Skin epidermis (tissue), 12 donors: ENCODE measurements around the gene ZBTB47.

Experiments used
- H3K27ac ChIP-seq, 21 experiments: fragments of 200-600 bp; sonication (generic) in 11 of 21; one replicate each; pipeline ENCODE4 v1.5.0; 2020; ENCODE audit warnings: mild to moderate bottlenecking in 3 of 21, inconsistent platforms in 2 of 21, moderate library complexity in 2 of 21
- H3K4me3 ChIP-seq, 7 experiments: fragments of 200-600 bp; sonication (generic) in 2 of 7; one replicate each; pipeline ENCODE4 v1.5.0; 2020; ENCODE audit warnings: inconsistent platforms in 2 of 7, mild to moderate bottlenecking in 2 of 7, moderate library complexity in 1 of 7

Gene ZBTB47

DNA sequence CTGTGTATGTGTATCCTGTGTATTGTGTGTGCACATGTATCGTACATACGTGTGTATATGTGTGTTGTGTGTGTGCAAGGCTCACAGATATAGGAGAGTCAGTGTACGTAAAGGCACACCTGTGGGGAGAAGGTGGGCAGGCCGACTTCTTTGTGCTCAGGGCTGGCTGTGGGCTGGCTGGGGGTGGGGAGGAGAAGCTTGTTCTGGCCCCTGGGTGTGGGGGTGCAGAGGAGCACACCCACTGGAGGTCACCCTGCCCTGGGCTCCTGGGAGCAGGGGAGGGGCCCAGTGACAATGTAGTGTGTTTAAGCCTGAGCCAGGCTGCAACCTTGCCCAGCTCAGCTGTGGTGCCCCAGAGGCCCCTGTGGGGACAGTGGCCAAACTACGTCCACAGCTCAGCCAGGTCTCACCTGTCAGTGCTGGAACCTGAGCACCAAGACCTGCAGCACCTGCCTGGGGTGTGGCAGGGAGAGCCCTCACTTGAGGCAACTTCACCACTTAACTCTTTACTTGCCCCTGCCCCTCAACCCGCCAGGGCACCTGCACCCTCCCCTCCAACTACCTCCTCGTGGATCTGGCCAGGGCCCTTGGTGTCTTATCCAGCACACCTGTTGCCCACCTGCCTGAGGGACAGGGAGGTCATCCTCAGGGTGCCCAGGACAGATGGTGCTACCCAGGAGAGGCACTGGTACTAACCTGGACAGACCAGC lies 51.7 kb downstream of the ZBTB47 start:
- H3K27ac ChIP-seq: no peak overlapping the region
- no peak overlapping the region for H3K4me3 ChIP-seq

GRCh38 chr3:42705962-42706585 lies 52.6 kb downstream of the ZBTB47 start:
- H3K27ac ChIP-seq: no peak overlapping the region
- H3K4me3 ChIP-seq: no peak overlapping the region

DNA sequence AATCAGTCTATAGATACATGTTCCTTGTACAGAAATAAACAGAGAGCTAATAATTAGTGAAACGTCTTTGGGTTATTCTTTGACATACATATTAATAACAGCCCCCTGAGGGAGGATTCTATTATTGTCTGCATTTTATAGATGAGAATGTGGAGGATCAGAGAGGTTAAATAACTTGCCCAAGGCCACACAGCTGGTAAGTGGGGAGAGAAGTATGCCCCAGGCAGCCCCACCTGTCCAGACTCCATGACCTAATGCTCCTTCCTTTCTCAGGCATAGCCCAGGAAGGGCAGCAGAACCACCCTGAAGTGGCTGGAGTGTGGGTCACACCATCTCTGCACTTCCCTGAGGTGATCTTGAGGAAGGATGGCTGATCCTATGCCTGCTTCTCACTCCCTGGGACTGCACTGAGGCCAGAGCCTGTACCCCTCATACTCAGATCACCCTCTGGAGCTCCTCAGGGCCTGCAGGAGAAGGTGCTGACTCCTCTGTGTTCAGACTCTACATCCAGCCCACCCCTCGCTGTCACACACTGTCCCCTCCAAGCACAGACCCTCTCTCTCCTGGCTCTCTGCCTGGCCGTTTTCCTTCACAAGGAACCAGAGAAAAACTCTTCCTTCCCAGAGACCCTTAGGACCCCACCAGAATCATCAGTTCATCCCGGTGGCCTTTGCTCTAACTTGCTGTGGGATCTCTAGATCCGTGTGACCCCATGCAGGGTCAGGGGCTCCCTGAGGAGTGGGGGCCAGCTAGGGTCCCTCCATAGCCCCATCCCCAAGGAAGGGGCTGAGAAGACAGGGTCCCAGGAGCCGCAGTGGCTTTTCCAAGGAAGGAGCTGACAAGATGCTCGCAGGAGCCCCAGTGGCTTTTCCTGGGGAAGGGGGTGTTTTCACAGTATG lies 53.5 kb downstream of the ZBTB47 start:
- no peak overlapping the region for H3K4me3 ChIP-seq
- no peak overlapping the region for H3K27ac ChIP-seq

DNA sequence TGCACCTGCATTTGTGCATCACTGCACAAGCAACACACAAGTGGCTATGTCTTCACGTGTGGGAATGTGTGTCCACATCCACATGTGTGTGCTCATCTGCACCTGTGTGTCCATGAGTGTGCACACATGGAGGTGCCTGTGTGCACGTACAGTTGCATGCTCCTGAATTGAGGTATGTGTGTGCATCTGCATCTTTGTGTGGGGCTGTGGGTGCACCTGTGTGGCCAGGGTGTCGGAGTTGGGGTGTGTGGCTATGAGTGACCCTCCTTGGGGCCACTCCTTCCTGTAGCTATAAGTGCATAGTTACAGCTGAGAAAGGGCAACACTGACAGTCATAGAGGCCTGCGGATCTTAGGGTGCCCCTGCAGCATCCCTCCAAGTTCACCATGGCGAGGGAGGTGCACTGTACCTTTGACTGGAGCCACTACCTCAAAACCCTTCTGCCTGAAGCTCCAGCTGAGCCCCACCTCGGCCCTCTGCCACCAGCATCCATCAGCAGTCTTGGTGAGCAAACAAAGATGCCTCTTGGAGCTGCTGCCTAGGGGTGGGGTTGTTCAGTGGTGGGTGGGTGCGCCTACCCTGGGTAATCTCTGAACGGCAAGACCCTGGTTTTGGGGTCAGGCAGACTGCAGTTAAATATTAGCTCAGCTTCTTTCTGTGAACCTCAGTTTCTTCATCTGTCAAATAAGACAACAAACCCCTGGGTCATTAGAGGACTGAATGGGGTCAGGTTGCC lies 54.3 kb downstream of the ZBTB47 start:
- H3K4me3 ChIP-seq: no peak overlapping the region
- no peak overlapping the region for H3K27ac ChIP-seq

DNA sequence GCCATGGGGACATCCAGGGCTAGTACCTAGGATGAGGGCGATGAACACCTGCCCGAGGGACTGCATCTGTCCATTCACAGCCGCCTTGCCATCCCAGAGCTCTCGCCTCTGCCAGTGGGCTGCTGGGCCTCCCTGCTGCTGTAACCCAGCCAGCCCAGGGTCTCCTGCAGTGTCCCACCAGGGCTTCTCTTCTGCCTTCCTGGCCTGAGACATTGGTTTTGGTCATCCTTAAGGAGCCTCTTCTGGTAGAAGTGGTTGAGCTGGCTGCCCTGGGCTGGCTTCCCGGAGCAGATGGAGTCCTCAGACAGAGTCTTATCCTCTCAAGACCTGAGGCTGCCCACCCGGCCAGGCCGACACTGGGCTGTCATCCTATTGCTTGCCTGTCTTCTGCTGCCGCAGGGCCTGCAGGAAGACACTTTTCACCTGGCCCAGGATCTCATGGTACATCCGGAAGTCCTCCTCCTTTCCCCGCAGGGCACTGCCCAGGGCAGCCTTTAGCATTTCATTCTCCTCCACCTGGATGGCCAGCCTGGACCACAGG lies 55.2 kb downstream of the ZBTB47 start:
- H3K27ac ChIP-seq: no peak overlapping the region
- no peak overlapping the region for H3K4me3 ChIP-seq

DNA sequence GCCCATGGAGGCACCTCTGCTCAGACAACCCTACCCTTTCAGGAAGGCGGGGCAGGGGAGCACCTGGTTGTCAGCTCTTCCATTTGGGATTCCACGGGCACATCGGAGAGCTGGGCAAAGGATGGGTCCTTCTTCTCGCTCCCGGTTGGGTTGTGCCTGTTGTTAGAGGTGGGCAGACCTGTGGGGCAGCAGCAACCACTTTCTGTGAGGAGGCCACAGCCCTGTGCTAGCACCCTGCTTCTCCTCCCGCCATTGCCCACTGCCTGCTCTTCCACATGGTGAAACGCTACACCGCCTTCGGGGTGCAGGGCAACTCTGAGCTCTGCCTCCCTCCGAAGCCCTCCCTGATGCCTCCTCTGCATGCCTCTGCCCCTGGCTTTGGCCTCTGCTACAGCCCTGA lies 56.1 kb downstream of the ZBTB47 start:
- no peak overlapping the region for H3K27ac ChIP-seq

GRCh38 chr3:42710323-42711021 lies 57.0 kb downstream of the ZBTB47 start:
- Histone ChIP-seq H3K4me3 (no peak overlapping the region), H3K27ac (no peak overlapping the region)

More for the DNA sequence above, 56.1 kb downstream of the ZBTB47 start:
- no peak overlapping the region for H3K4me3 ChIP-seq

DNA sequence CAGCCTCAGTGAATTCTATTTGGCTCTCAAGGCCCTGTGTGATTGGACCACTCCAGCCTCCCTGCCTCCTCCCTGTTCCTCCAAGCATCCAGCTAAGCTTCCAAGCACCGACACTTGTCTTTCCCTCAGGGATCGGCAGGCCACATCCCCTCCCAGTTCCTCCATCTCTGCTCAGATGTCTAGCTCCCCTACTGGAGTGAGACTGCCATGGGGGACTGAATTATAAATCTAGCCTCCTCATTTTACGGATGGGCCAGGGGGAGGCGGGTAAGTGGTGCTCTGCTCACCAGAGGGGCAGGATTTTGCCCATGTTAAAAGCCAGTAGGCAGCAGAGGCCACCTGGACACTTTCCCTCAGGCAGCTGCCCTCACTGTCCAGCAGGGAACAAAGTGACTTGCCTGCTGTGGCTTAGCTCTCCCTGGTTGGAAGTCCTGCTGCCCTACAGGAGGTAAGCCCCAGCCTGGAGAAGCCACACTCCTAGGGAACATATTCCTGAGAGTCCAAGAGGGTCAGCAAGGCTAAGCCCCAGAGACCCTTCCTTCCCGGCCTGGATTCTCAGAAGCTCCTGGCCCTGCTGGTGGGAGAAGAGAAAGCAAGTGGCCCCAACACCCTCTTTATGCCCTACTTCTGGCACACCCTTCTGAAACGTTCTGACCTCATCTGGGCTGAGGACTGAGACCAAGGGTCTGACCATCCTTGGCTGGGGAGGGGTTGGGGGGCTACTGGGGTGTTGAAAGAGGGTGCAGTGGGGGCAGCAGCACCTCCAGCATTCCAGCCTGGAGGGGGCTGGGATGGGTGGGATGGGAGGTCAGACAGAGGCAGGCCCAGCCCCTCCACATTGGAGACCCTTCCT lies 58.2 kb downstream of the ZBTB47 start:
- no peak overlapping the region for H3K27ac ChIP-seq
- no peak overlapping the region for H3K4me3 ChIP-seq

GRCh38 chr3:42712344-42712648 lies 58.8 kb downstream of the ZBTB47 start:
- H3K27ac ChIP-seq: no peak overlapping the region

GRCh38 chr3:42712688-42713372 lies 59.3 kb downstream of the ZBTB47 start:
- H3K27ac ChIP-seq: no peak overlapping the region
- no peak overlapping the region for H3K4me3 ChIP-seq

More at GRCh38 chr3:42712344-42712648, 58.8 kb downstream of the ZBTB47 start:
- H3K4me3 ChIP-seq: no peak overlapping the region

DNA sequence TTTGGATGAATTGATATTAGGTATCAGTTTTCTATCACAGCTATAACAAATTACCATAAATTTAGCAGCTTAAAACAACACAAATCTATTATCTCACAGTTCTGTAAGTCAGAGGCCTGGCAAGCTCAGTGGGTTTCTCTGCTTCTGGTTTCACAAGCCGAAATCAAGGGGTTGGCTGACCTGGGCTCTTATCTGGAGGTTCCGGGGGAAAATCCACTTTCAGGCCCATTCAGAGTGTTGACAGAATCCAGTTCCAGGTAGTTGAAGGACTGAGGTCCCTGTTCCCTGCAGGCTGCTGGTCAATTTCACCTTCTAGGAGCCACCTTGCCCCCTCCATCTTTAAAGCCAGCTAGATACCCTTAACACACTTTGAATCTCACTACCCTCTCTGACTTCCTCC lies 60.2 kb downstream of the ZBTB47 start:
- Histone ChIP-seq H3K27ac (no peak overlapping the region), H3K4me3 (no peak overlapping the region)

- no peak overlapping the region for H3K27ac ChIP-seq
- no peak overlapping the region for H3K4me3 ChIP-seq
Measured at GRCh38 chr3:42714171-42714852, 60.8 kb downstream of the ZBTB47 start.
